BLaER1 treated with 17β-estradiol and CSF1 and Interleukin-3, amounts not matched to agents 10 nM and 100 nM (cell line): Measurements from ENCODE around the gene AOPEP.
A peak's percentile ranks its signal among the peaks of the same experiment; 100 is the strongest.

ENCODE experiments used
- H3K27ac ChIP-seq, 11 experiments: shearing (Covaris generic); formaldehyde crosslinking; 2 replicates each; pipeline ENCODE4 v1.8.1; 2022
- H3K27me3 ChIP-seq, 11 experiments: shearing (Covaris generic); formaldehyde crosslinking; 2 replicates each; pipeline ENCODE4 v1.8.1; 2022
- H3K36me3 ChIP-seq, 11 experiments: shearing (Covaris generic); formaldehyde crosslinking; 2 replicates each; pipeline ENCODE4 v1.8.1; 2022
- H3K4me1 ChIP-seq, 10 experiments: shearing (Covaris generic); formaldehyde crosslinking; 2 replicates each; pipeline ENCODE4 v1.8.1; 2022
- H3K4me2 ChIP-seq, 11 experiments: shearing (Covaris generic); formaldehyde crosslinking; 2 replicates each; pipeline ENCODE4 v1.8.1; 2022
- H3K4me3 ChIP-seq, 10 experiments: shearing (Covaris generic); formaldehyde crosslinking; 2 replicates each; pipeline ENCODE4 v1.8.1; 2022
- H3K9ac ChIP-seq, 11 experiments: shearing (Covaris generic); formaldehyde crosslinking; 2 replicates each; pipeline ENCODE4 v1.8.1; 2022
- H3K9me3 ChIP-seq, 11 experiments: shearing (Covaris generic); formaldehyde crosslinking; replicated peaks in 1 of 11; 2 replicates each; pipeline ENCODE4 v1.8.1; 2022
- H4K20me1 ChIP-seq, 11 experiments: shearing (Covaris generic); formaldehyde crosslinking; 2 replicates each; pipeline ENCODE4 v1.8.1; 2022
- Cebpa-rat ChIP-seq, 11 experiments: shearing (Covaris generic); IDR thresholded peaks; 2 replicates each; pipeline ENCODE4 v1.8.1; 2022

The AOPEP gene

GRCh38 chr9:95093586-95093985, 367.1 kb downstream of the AOPEP start:
- Histone ChIP-seq H3K27ac (peak overlapping the region in 3 of 11 experiments; percentile 17 to 80 (median 64); a peak in 4 of 22 replicates), H3K27me3 (no peaks in the 10 kb centered on the region; a peak in 1 of 22 replicates), H3K4me2 (peak overlapping the region; percentile 72 to 94 (median 87)), H3K9ac (no peak overlapping the region; a peak in 1 of 22 replicates), H3K36me3 (no peaks in the 10 kb centered on the region), H3K4me3 (no peak overlapping the region), H3K9me3 (no peaks in the 10 kb centered on the region; a peak in 1 of 22 replicates), H3K4me1 (peaks cover 48 to 87% (median 81%) of the 10 kb centered on the region in 10 experiments), H4K20me1 (peaks cover 0 to 29% (median 10%) of the 10 kb centered on the region in 11 experiments; a peak in 10 of 22 replicates)
- no peak for TF ChIP-seq Cebpa-rat (IDR thresholded peaks at IDR 0.05)

DNA sequence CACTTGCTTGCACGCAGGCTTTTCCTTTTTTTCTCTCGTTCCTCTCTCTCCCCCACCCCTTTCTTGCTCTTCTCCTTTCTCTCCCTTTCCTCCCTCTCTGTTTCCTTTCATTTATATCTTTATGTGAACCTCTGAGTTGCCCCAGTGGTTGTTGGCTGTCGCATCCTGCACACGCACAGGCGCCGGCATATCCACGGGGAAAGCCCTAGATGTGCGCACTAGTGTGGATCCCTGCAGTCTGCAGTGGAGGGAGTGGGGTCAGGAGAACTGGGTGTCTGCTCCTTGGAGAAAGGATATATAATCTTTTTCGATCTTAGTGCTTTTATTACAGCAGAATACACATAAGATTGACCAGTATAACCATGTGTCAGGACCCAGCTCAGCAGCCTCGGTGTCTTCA, 367.5 kb downstream of the AOPEP start:
- Histone ChIP-seq H3K27ac (peak overlapping the region in 2 of 11 experiments; percentile 17 to 80; a peak in 2 of 22 replicates), H3K4me3 (no peak overlapping the region), H3K4me2 (peak overlapping the region; percentile 72 to 94 (median 87)), H4K20me1 (peaks cover 0 to 27% (median 10%) of the 10 kb centered on the region in 11 experiments; a peak in 10 of 22 replicates), H3K27me3 (no peaks in the 10 kb centered on the region; a peak in 1 of 22 replicates), H3K4me1 (peaks cover 48 to 87% (median 81%) of the 10 kb centered on the region in 10 experiments), H3K9me3 (no peaks in the 10 kb centered on the region; a peak in 1 of 22 replicates), H3K9ac (0 out of 22 replicates have a peak overlapping the region, but pooled peaks of 1 of the 11 experiments have one; percentile 17), H3K36me3 (no peaks in the 10 kb centered on the region)
- TF ChIP-seq Cebpa-rat (IDR thresholded peaks at IDR 0.05): no peak

DNA sequence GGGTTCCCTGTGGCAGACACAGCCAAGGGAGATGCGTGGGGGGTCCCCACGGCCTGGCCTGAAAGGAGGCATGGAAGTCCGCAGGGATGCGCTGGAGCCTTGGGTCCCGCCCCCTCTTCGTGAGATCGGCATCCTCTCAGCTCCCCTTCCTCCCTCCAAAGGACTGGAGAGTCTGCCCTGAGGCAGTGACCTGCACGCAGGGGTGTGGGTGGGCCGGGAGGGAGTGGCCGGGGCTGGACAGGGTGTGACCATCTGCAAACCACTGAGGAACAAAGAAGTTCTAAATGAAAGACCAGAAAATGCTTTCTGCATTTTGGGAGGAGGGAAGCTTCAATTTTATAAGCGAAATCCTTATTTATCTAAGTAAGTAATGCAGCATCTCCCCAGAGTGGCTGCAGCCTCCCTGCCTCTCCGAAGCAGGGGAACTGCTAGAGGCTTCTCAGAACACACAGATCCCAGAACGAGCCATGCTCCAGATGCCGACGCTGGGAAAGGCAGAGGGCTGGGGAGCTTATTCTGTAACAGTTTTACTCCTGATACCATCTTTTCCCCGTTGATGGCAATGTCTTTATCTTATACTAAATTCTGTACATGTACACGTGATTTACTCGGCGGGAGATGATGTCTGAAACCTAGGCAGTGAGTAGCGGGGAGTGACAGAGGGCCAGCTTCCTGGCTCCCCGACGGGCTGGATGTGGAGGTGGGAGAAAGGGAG, 369.3 kb downstream of the AOPEP start:
- Histone ChIP-seq H4K20me1 (peaks cover 0 to 12% (median 2%) of the 10 kb centered on the region in 11 experiments; a peak in 8 of 22 replicates), H3K4me2 (peak overlapping the region in 8 of 11 experiments; percentile 72 to 94 (median 87); a peak in 11 of 22 replicates), H3K27ac (no peak overlapping the region), H3K4me1 (peaks cover 48 to 80% (median 72%) of the 10 kb centered on the region in 10 experiments), H3K4me3 (no peak overlapping the region), H3K9ac (no peak overlapping the region), H3K36me3 (peaks cover 0 to 15% (median 0%) of the 10 kb centered on the region in 11 experiments; a peak in 4 of 22 replicates), H3K27me3 (no peaks in the 10 kb centered on the region; a peak in 1 of 22 replicates), H3K9me3 (no peaks in the 10 kb centered on the region; a peak in 1 of 22 replicates)
- TF ChIP-seq Cebpa-rat (IDR thresholded peaks at IDR 0.05): no peak

GRCh38 chr9:95096381-95096780, 369.9 kb downstream of the AOPEP start:
- peaks cover 0 to 8% (median 0%) of the 10 kb centered on the region in 11 experiments; a peak in 6 of 22 replicates for H4K20me1 ChIP-seq
- H3K4me2 ChIP-seq: 0 out of 22 replicates have a peak overlapping the region, but pooled peaks of 1 of the 11 experiments have one; percentile 87
- no peaks in the 10 kb centered on the region for H3K27me3 ChIP-seq
- peaks cover 0 to 21% (median 0%) of the 10 kb centered on the region in 11 experiments; a peak in 5 of 22 replicates for H3K36me3 ChIP-seq
- peaks cover 45 to 74% (median 67%) of the 10 kb centered on the region in 10 experiments for H3K4me1 ChIP-seq
- no peak overlapping the region for H3K4me3 ChIP-seq
- no peak overlapping the region for H3K27ac ChIP-seq
- TF ChIP-seq Cebpa-rat (IDR thresholded peaks at IDR 0.05): no peak
- no peaks in the 10 kb centered on the region; a peak in 1 of 22 replicates for H3K9me3 ChIP-seq
- no peak overlapping the region for H3K9ac ChIP-seq

DNA sequence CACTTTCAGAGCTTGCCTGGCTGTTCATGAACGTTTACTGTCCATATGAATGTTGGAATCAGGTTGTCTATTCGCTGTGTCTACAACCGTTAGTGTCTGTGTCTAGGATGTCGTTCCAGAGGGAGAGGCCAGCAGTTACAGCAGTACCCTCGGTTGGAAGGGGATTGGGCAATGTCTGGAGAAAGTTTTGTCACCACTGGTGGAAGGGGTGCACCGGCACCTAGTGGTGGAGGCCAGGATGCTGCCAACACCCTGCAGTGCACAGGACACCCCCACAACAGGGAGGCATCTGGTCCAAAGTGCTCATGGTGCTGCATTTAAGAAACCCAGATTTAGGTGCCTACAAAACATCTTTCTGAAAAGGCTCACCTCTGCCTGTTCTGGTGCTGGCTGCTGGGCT, 370.3 kb downstream of the AOPEP start:
- Histone ChIP-seq H3K4me3 (no peak overlapping the region), H3K9me3 (no peaks in the 10 kb centered on the region; a peak in 1 of 22 replicates), H3K27me3 (no peaks in the 10 kb centered on the region), H3K36me3 (peaks cover 0 to 24% (median 0%) of the 10 kb centered on the region in 11 experiments; a peak in 5 of 22 replicates), H3K27ac (no peak overlapping the region), H3K4me1 (peaks cover 40 to 70% (median 62%) of the 10 kb centered on the region in 10 experiments), H4K20me1 (peaks cover 0 to 4% (median 0%) of the 10 kb centered on the region in 11 experiments; a peak in 3 of 22 replicates), H3K9ac (no peak overlapping the region), H3K4me2 (peak overlapping the region in 2 of 11 experiments; percentile 2 to 84; a peak in 1 of 22 replicates)
- no peak for TF ChIP-seq Cebpa-rat (IDR thresholded peaks at IDR 0.05)

GRCh38 chr9:95097279-95097678, 370.8 kb downstream of the AOPEP start:
- Histone ChIP-seq H3K27me3 (no peaks in the 10 kb centered on the region), H3K27ac (no peak overlapping the region), H3K4me1 (peaks cover 36 to 65% (median 58%) of the 10 kb centered on the region in 10 experiments), H3K4me3 (no peak overlapping the region), H3K9me3 (no peaks in the 10 kb centered on the region; a peak in 1 of 22 replicates), H3K36me3 (peaks cover 0 to 24% (median 0%) of the 10 kb centered on the region in 11 experiments; a peak in 5 of 22 replicates), H3K9ac (no peak overlapping the region), H4K20me1 (no peaks in the 10 kb centered on the region; a peak in 2 of 22 replicates), H3K4me2 (peak overlapping the region in 5 of 11 experiments; percentile 2 to 95 (median 84); a peak in 7 of 22 replicates)
- TF ChIP-seq Cebpa-rat (IDR thresholded peaks at IDR 0.05): no peak

DNA sequence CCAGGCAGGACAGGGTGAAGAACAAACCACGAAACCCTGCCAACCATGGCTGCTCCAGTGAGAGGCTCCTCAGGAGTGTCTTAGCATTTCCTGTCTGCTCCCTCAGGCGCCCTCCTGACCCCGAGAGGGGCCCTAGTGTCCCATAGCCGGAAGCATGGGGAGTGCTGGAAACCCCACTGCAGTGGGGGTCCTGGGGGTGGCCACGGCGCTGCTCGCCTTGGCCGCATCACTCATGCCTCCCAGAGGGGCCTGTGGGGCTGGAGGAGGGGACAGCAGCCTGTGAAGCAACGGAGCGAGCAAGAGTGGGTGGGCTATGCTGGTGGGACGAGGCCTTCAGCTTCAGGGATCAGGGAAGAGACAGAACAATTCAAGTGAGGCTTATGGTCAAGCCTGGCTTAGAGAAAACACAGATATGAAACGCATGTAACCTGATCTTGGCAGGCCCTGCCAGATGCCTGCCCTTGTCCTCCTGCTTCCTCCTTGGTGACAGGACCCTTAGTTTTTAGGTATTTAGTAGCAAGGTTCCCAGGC, 372.0 kb downstream of the AOPEP start:
- H3K4me3 ChIP-seq: no peak overlapping the region
- no peaks in the 10 kb centered on the region; a peak in 1 of 22 replicates for H3K9me3 ChIP-seq
- H4K20me1 ChIP-seq: no peaks in the 10 kb centered on the region
- peak overlapping the region in 3 of 11 experiments; percentile 18 to 34 (median 19); a peak in 2 of 22 replicates for H3K9ac ChIP-seq
- H3K4me2 ChIP-seq: peak overlapping the region; percentile 29 to 95 (median 80); a peak in 21 of 22 replicates
- peak overlapping the region in 8 of 11 experiments; percentile 11 to 52 (median 25); a peak in 8 of 22 replicates for H3K27ac ChIP-seq
- TF ChIP-seq Cebpa-rat (IDR thresholded peaks at IDR 0.05): no peak
- H3K4me1 ChIP-seq: peaks cover 24 to 53% (median 46%) of the 10 kb centered on the region in 10 experiments
- peaks cover 0 to 24% (median 0%) of the 10 kb centered on the region in 11 experiments; a peak in 5 of 22 replicates for H3K36me3 ChIP-seq
- no peaks in the 10 kb centered on the region for H3K27me3 ChIP-seq

- Histone ChIP-seq H3K27ac (no peak overlapping the region), H3K9me3 (no peaks in the 10 kb centered on the region; a peak in 1 of 22 replicates), H4K20me1 (no peaks in the 10 kb centered on the region), H3K36me3 (peaks cover 0 to 24% (median 0%) of the 10 kb centered on the region in 11 experiments; a peak in 5 of 22 replicates), H3K4me2 (peak overlapping the region in 8 of 11 experiments; percentile 8 to 95 (median 58); a peak in 13 of 22 replicates), H3K9ac (no peak overlapping the region), H3K4me3 (no peak overlapping the region), H3K4me1 (peaks cover 13 to 48% (median 36%) of the 10 kb centered on the region in 10 experiments), H3K27me3 (no peaks in the 10 kb centered on the region)
- TF ChIP-seq Cebpa-rat (IDR thresholded peaks at IDR 0.05): no peak
These were observed 373.0 kb downstream of the AOPEP start for GRCh38 chr9:95099321-95100070.
